ENCODE data around the gene TUBGCP3. TPM values are rescaled to one million over a fixed set of nuclear protein-coding genes. Genes with fewer than 3 reads are reported as not detected.
A peak's percentile ranks its signal among the peaks of the same experiment; 100 is the strongest.

The TUBGCP3 gene
- total and polyA plus RNA-seq, 9 of the 15 experiments (the other 6 are each of a cell fraction or from before 2014, with no cell fraction given) = 3.0 to 24.8 (median 15.2) TPM

- TF ChIP-seq GTF3C2 (IDR thresholded peaks at IDR 0.05; ENCODE audit: borderline replicate concordance, extremely low read depth, insufficient read length) (no peak), ELF4 (CRISPR knock-in tag; IDR thresholded peaks at IDR 0.05) (0 out of 2 replicates have a peak, but pooled peaks have one; percentile 20), ZBTB49 (CRISPR knock-in tag; IDR thresholded peaks at IDR 0.05; ENCODE audit: borderline replicate concordance) (no peak), ZNF316 (IDR thresholded peaks at IDR 0.05) (no peak; the same call in 1 of the 2 replicates), PPARD (CRISPR knock-in tag; IDR thresholded peaks at IDR 0.05) (no peak), ZNF79 (CRISPR knock-in tag; IDR thresholded peaks at IDR 0.05; ENCODE audit: low read depth) (no peak), CTBP1 (IDR thresholded peaks at IDR 0.05; ENCODE audit: borderline replicate concordance) (peak; percentile 80), BRD9 (IDR thresholded peaks at IDR 0.05; ENCODE audit: low read depth, partially characterized antibody) (no peak), FOXO4 (CRISPR knock-in tag; IDR thresholded peaks at IDR 0.05) (no peak), ZNF274 (IDR thresholded peaks at IDR 0.05; ENCODE audit: borderline replicate concordance, low read depth, low read length) (no peak), GTF2A2 (tag; IDR thresholded peaks at IDR 0.05) (no peak), ZSCAN29 (IDR thresholded peaks at IDR 0.05) (0 out of 2 replicates have a peak, but pooled peaks have one; percentile 29), THRB (CRISPR knock-in tag; conservative IDR thresholded peaks at IDR 0.05) (peak; percentile 54; the same call in 1 of the 2 replicates), ZNF121 (CRISPR knock-in tag; conservative IDR thresholded peaks at IDR 0.05) (no peak), MLX (CRISPR knock-in tag; conservative IDR thresholded peaks at IDR 0.05) (no peak), MBD1 (CRISPR knock-in tag; IDR thresholded peaks at IDR 0.05) (no peak)
Observed at GRCh38 chr13:112587764-112588489, at the start of gene TUBGCP3 (continued).
